Adrenal gland (tissue), 12 donors: ENCODE measurements around the gene RND1. TPM values are rescaled to one million over a fixed set of nuclear protein-coding genes. Genes with fewer than 3 reads are reported as not detected.

Experiments
- DNase-seq, 7 donors: peaks; one replicate each; pipeline ENCODE4 v3.0.0-alpha.2; 2019 to 2020
- H3K27ac ChIP-seq, 5 donors: fragments of 200-600 bp; sonication (generic) in 4 of 5; 1 replicate in 3 of 5; 2 replicates in 2 of 5; pipeline versions ENCODE4 v1.5.1 to v1.8.0; 2016 to 2020; ENCODE audit warnings: mild to moderate bottlenecking in 1 of 5
- H3K27me3 ChIP-seq: fragments of 200-600 bp; 2 replicates; pipeline ENCODE4 v1.8.0; 2021
- H3K36me3 ChIP-seq, 2 donors: fragments of 200-600 bp; replicated peaks in 1 of 2; 1 replicate in 1 of 2; 2 replicates in 1 of 2; pipeline versions ENCODE4 v1.5.1 to v1.8.0; 2018 to 2022
- H3K4me1 ChIP-seq, 2 donors: fragments of 200-600 bp; replicated peaks in 1 of 2; 1 replicate in 1 of 2; 2 replicates in 1 of 2; pipeline versions ENCODE4 v1.5.1 to v1.8.0; 2018 to 2021
- H3K4me3 ChIP-seq, 4 donors: fragments of 200-600 bp; sonication (generic) in 3 of 4; one replicate each; pipeline ENCODE4 v1.5.1; 2016 to 2018
- H3K9me3 ChIP-seq, 3 donors: fragments of 200-600 bp; sonication (generic) in 1 of 3; replicated peaks in 1 of 3; 1 replicate in 2 of 3; 2 replicates in 1 of 3; pipeline versions ENCODE4 v1.5.1 to v1.8.0; 2016 to 2021
- POLR2A ChIP-seq, 2 donors: fragments of 450-650 bp; IDR thresholded peaks; one replicate each; pipeline ENCODE4 v1.6.1; 2017; ENCODE audit warnings: antibody characterized with exemption in 2 of 2, mild to moderate bottlenecking in 2 of 2, moderate library complexity in 1 of 2
- WGBS, 4 donors: extraction: QIAGEN DNeasy Blood & Tissue Kit in 2 of 4; methylation state at CpG; one replicate each; pipeline versions ENCODE4 v1.1.5 to v1.1.7; 2013 to 2017; 5-methylcytosine and 5-hydroxymethylcytosine counted together
- intact Hi-C, 2 donors: fragments of 100-400 bp; cut with DNase I; formaldehyde crosslinking; loops; one replicate each; pipeline versions ENCODE4 v1.14.1 to v1.15.0; 2022 to 2023
- polyA plus RNA-seq, 3 donors: library from polyadenylated mRNA; stranded (reverse); fragments of 200-250 nt in 2 of 3; fragments of 350-450 nt in 1 of 3; fragmentation: Illumina TruSeq in 1 of 3; extraction: RNeasy Lipid Tissue Mini Kit (QIAGEN cat#74804) in 1 of 3; gene quantifications; one replicate each; pipeline ENCODE4 v1.2.3, GENCODE V29; 2013 to 2014
- total RNA-seq, 9 donors: library from RNA; depleted of rRNA in 4 of 9; stranded (reverse); fragments of >200 nt in 4 of 9; fragments of 120-200 nt in 1 of 9; fragmentation: NEBNext Ultra II Directional in 1 of 9; extraction: Animal tissue kit (Norgen Biotek cat#: 25700) in 1 of 9; gene quantifications; one replicate each; pipeline versions ENCODE4 v1.1.0 to v1.2.4, GENCODE V29; 2013 to 2023
- TF ChIP-seq, protein P1 (sequence below), 6 experiments: fragments of 450-650 bp in 4 of 6; fragments of 200-600 bp in 2 of 6; sonication (generic) in 1 of 6; IDR thresholded peaks; 1 replicate in 5 of 6; 2 replicates in 1 of 6; pipeline versions ENCODE4 v1.5.1 to v1.8.0; 2016 to 2021; ENCODE audit warnings: antibody characterized with exemption in 6 of 6, mild to moderate bottlenecking in 2 of 6, moderate library complexity in 1 of 6
- donor health status: healthy with polysubstance abuse.
- donor health status: Bipolar disorder and iron deficiency.
- donor health status: DM: yes; HTN: yes; CAD: no.
- donor health status: DM: no; HTN: no; CAD: no.
- donor health status: DM: no; HTN: no; CAD: no.
- donor health status: DM: yes; HTN: yes; CAD: no.

The RND1 gene
- total and polyA plus RNA-seq, 12 donors: 0.20 to 2.9 (median 0.43) TPM; not detected in 5

DNA sequence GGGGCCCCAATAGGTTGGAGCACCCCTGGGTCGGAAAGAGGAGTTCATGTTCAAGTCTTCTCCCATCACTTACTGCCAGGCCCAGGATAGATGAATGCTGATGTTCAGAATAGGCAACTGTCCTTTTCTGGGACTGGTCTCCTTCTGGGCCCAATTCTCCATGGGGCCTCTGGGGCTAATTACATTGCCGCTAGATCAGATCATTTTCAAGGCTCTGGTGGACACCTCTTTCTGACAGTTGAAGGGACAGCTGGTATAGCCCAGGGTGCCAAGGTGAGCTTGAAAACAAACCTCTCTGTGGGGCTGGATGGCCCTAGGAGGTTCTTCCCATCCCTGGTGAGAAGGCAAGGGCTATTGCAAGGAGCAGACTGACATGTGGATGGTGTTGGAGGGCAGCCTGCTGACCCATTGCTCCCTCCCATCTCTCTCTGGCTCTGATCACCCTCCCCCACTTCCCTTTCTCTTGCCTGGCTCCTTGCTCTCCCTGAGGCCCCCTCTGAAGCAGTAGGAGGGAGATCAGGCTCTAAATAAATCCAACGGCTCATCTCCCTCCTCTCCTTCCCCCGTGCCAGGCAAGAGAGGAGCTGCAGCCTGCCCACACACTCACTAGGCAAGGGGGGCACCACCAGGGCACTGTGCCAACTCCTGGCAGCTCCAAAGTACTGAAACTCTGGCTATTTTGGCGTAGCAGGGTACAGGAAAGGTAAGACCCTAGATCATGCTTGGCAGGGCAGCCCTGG is 45.5 kb downstream of the RND1 start:
- H3K36me3 ChIP-seq: no peaks in the 10 kb centered on the region
- no peaks in the 10 kb centered on the region for H3K9me3 ChIP-seq
- peaks cover 15% of the 10 kb centered on the region in 2 donors for H3K4me1 ChIP-seq
- 75 to 83% (median 80%) methylated on average over 4 to 5 of the region's 5 CpGs for WGBS, 4 donors
- DNase-seq: no peak
- intact Hi-C loops: no loop called here
- TF ChIP-seq, protein P1, sequence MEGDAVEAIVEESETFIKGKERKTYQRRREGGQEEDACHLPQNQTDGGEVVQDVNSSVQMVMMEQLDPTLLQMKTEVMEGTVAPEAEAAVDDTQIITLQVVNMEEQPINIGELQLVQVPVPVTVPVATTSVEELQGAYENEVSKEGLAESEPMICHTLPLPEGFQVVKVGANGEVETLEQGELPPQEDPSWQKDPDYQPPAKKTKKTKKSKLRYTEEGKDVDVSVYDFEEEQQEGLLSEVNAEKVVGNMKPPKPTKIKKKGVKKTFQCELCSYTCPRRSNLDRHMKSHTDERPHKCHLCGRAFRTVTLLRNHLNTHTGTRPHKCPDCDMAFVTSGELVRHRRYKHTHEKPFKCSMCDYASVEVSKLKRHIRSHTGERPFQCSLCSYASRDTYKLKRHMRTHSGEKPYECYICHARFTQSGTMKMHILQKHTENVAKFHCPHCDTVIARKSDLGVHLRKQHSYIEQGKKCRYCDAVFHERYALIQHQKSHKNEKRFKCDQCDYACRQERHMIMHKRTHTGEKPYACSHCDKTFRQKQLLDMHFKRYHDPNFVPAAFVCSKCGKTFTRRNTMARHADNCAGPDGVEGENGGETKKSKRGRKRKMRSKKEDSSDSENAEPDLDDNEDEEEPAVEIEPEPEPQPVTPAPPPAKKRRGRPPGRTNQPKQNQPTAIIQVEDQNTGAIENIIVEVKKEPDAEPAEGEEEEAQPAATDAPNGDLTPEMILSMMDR (IDR thresholded peaks at IDR 0.05): no peak
- no peak for TF ChIP-seq POLR2A (IDR thresholded peaks at IDR 0.05)
- no peak overlapping the region for H3K4me3 ChIP-seq
- H3K27ac ChIP-seq: no peak overlapping the region
- no peaks in the 10 kb centered on the region for H3K27me3 ChIP-seq

DNA sequence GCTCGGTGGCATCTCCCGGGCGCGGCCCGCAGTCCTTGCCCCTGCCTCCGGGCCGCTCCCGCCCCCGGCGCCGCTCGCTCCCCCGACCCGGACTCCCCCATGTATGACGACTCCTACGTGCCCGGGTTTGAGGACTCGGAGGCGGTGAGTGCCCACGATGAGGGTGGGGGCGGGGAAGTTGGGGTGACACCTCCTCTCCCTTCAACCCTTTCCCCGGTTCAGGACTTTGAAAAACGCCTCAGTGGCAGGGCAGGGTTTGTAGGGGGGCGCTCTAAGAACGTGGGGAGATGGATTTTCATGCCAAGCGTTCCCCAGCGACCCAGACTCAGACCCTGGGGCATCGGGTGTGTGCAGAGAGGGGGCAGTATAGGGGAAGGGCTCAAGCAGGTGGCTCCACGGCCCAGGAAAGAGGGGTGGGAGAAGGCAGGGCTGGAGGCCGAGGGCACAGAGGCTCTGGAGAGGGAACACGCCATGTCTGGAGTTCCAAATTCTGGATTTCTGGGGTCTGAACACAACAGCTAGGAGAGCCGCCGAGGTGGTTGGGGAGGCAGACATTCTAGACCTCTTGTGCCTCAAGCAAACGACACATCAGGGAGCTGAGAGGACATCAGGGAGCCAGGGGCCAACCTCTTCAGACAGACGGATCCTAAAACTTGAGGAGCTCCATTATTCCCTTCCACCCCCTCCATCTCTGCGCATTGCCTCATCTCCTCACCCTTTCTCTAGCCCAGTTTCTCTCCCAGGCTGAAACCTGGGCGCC is 46.7 kb downstream of the RND1 start:
- intact Hi-C loops: no loop called here
- TF ChIP-seq, protein P1 (IDR thresholded peaks at IDR 0.05): no peak
- no peak for TF ChIP-seq POLR2A (IDR thresholded peaks at IDR 0.05)
- WGBS, 4 donors: 14 to 39% (median 21%) methylated on average over 13 to 37 of the region's 37 CpGs

DNA sequence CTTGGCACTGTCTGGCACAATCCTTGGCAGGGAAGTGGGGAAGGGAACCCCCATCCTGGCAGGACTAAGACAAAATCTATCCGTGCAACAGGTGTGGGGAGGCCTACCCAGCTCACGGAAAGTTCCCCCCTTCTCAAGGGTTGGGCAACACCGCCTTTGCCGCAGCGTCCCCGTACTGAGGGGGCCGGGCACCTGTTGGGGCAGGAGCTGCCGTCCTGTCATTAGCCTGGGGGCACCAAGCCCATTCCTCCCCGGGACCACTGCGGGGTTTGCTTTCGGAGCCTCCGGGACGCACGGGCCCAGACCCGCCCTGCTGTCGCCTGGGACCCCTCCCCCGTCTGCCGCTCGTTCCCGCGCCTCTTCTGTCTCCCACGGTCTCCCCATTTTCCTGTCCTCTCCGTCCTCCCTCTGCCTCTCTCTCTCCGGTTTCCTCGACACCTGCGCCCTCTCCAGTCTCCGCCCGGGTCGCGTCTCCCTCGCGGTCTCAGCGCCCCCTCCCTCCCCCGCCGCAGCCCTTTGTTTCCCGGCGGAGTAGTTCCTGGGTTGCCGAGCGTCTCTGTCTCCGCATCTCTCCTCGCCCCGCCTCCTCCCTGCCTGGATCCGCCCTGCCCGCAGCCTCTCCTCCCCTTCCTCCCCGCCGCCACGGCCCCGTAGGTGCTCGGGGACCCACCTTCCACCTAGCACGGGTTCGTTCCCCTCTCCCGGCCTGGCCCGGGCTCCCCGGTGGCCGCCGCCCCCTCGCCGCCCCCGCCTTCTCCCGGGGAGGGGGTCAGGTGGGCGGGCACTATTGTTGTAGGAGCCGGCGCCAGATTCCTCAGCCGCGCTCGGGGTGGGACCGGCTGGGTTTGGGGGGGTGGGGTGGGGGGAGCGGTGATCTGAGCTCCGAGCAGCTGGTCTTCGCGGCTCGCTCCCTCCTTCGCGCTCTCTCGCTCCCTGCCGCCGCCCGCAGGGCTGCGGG is 47.5 kb downstream of the RND1 start, which contains the start of gene CACNB3:
Gene CACNB3, plus strand, starts transcription at position 624 of the 958 bp plus-strand sequence. CDS start 434 bp downstream, outside the sequence.
- 1% methylated on average over 40 to 78 of the region's 79 CpGs for WGBS, 4 donors
- peaks cover 15 to 23% of the 10 kb centered on the region in 2 donors for H3K4me1 ChIP-seq

More for the DNA sequence above, 46.7 kb downstream of the RND1 start:
- peak in 2 of 7 donors; percentile 29 to 42 for DNase-seq
- no peaks in the 10 kb centered on the region for H3K36me3 ChIP-seq
- H3K27ac ChIP-seq: no peak overlapping the region
- H3K27me3 ChIP-seq: no peaks in the 10 kb centered on the region
- peak overlapping the region in 2 of 4 donors; percentile 43 to 75 for H3K4me3 ChIP-seq
- no peaks in the 10 kb centered on the region for H3K9me3 ChIP-seq
- H3K4me1 ChIP-seq: peaks cover 15 to 19% of the 10 kb centered on the region in 2 donors

More for the DNA sequence above, 47.5 kb downstream of the RND1 start, which contains the start of gene CACNB3:
- peak; percentile 45 to 78 (median 60) for DNase-seq
- intact Hi-C loops: no loop called here
- Histone ChIP-seq H3K27me3 (no peaks in the 10 kb centered on the region), H3K4me3 (peak within 1 kb of the TSS in 3 of 4 donors; percentile 43 to 75 (median 56)), H3K36me3 (no peaks in the 10 kb centered on the region), H3K9me3 (no peaks in the 10 kb centered on the region), H3K27ac (no peak within 1 kb of the TSS)
- TF ChIP-seq POLR2A (IDR thresholded peaks at IDR 0.05): no peak
- TF ChIP-seq, protein P1 (IDR thresholded peaks at IDR 0.05): no peak
